Liver (tissue), 3 donors: ENCODE measurements around the gene FBXL22.

Experiments
- EGR1 ChIP-seq, 2 donors: IDR thresholded peaks; 2 replicates each; pipeline ENCODE4 v1.6.1; 2016 to 2018; ENCODE audit warnings: antibody characterized with exemption in 2 of 2, low read depth in 2 of 2
- GABPA ChIP-seq, 2 donors: IDR thresholded peaks in 1 of 2; conservative IDR thresholded peaks in 1 of 2; 2 replicates each; pipeline ENCODE4 v1.6.1; 2016; ENCODE audit warnings: antibody characterized with exemption in 2 of 2, mild to moderate bottlenecking in 1 of 2, moderate library complexity in 1 of 2
- JUND ChIP-seq, 2 donors: IDR thresholded peaks; 2 replicates each; pipeline ENCODE4 v1.6.1; 2016; ENCODE audit warnings: antibody characterized with exemption in 2 of 2
- SP1 ChIP-seq: IDR thresholded peaks from 2 replicates; pipeline ENCODE4 v1.6.1; 2018; ENCODE audit warnings: antibody characterized with exemption, mild to moderate bottlenecking
- TF ChIP-seq, protein P1 (sequence below): fragments of 150-350 bp; IDR thresholded peaks from 2 replicates; pipeline ENCODE4 v1.5.1; 2017; ENCODE audit warnings: improper control_type of control experiment, low read depth, low read length; ENCODE audit not compliant: missing input control
- TF ChIP-seq, protein P2 (sequence below): IDR thresholded peaks from 2 replicates; pipeline ENCODE4 v1.6.1; 2016; ENCODE audit warnings: antibody characterized with exemption
- TF ChIP-seq, protein P3 (sequence below): IDR thresholded peaks from 2 replicates; pipeline ENCODE4 v1.6.1; 2016; ENCODE audit warnings: antibody characterized with exemption, mild to moderate bottlenecking
- donor health status: healthy.
- donor health status: healthy.

GRCh38 chr15:63605036-63605435, 7.8 kb downstream of the FBXL22 start:
- TF ChIP-seq, protein P1, sequence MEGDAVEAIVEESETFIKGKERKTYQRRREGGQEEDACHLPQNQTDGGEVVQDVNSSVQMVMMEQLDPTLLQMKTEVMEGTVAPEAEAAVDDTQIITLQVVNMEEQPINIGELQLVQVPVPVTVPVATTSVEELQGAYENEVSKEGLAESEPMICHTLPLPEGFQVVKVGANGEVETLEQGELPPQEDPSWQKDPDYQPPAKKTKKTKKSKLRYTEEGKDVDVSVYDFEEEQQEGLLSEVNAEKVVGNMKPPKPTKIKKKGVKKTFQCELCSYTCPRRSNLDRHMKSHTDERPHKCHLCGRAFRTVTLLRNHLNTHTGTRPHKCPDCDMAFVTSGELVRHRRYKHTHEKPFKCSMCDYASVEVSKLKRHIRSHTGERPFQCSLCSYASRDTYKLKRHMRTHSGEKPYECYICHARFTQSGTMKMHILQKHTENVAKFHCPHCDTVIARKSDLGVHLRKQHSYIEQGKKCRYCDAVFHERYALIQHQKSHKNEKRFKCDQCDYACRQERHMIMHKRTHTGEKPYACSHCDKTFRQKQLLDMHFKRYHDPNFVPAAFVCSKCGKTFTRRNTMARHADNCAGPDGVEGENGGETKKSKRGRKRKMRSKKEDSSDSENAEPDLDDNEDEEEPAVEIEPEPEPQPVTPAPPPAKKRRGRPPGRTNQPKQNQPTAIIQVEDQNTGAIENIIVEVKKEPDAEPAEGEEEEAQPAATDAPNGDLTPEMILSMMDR, result no peak
- TF ChIP-seq, protein P2, sequence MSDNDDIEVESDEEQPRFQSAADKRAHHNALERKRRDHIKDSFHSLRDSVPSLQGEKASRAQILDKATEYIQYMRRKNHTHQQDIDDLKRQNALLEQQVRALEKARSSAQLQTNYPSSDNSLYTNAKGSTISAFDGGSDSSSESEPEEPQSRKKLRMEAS, result no peak
- no peak for TF ChIP-seq JUND (IDR thresholded peaks at IDR 0.05)
- TF ChIP-seq GABPA (IDR thresholded peaks at IDR 0.05 in 1 of 2, conservative IDR thresholded peaks at IDR 0.05 in 1 of 2), result no peak
- TF ChIP-seq, protein P3, sequence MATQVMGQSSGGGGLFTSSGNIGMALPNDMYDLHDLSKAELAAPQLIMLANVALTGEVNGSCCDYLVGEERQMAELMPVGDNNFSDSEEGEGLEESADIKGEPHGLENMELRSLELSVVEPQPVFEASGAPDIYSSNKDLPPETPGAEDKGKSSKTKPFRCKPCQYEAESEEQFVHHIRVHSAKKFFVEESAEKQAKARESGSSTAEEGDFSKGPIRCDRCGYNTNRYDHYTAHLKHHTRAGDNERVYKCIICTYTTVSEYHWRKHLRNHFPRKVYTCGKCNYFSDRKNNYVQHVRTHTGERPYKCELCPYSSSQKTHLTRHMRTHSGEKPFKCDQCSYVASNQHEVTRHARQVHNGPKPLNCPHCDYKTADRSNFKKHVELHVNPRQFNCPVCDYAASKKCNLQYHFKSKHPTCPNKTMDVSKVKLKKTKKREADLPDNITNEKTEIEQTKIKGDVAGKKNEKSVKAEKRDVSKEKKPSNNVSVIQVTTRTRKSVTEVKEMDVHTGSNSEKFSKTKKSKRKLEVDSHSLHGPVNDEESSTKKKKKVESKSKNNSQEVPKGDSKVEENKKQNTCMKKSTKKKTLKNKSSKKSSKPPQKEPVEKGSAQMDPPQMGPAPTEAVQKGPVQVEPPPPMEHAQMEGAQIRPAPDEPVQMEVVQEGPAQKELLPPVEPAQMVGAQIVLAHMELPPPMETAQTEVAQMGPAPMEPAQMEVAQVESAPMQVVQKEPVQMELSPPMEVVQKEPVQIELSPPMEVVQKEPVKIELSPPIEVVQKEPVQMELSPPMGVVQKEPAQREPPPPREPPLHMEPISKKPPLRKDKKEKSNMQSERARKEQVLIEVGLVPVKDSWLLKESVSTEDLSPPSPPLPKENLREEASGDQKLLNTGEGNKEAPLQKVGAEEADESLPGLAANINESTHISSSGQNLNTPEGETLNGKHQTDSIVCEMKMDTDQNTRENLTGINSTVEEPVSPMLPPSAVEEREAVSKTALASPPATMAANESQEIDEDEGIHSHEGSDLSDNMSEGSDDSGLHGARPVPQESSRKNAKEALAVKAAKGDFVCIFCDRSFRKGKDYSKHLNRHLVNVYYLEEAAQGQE, result no peak
- no peak for TF ChIP-seq SP1
- no peak for TF ChIP-seq EGR1 (IDR thresholded peaks at IDR 0.05; ENCODE audit: low read depth in 2 of 2)
